22Rv1 (cell line): ENCODE measurements around the gene CHMP1A.

ENCODE experiments used
- CTCF ChIP-seq: fragments of 450-650 bp; IDR thresholded peaks from 2 replicates; pipeline ENCODE4 v1.5.1; 2017; ENCODE audit warnings: mild to moderate bottlenecking
- ZFX ChIP-seq: fragments of 450-650 bp; IDR thresholded peaks from 2 replicates; pipeline ENCODE4 v1.6.1; 2017; ENCODE audit warnings: antibody characterized with exemption, borderline replicate concordance

DNA sequence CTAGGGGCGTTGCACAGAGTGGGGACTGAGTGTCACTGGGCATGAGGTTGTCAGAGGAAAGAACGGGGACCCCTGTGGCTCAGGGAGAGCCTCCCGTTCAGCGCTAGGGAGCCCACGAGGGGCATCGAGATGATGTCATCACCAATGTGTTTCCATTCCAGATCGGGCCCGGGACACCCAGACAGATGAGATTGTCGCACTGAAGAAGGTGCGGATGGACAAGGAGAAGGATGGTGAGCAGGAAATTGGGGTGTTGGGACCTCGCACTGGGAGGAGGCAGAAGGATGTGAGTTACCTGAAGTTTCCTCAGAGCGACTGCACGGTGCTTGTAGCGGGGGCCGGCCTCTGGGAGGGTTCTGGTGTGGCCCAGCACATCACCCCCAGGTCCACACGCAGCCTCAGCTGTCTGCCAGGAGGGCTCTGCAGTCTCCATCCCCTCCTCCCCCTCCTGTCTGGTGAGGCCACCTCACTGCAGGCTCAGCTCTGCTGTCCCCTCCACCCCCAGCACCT is 32.9 kb upstream of the CHMP1A start:
- TF ChIP-seq CTCF: no peak
- TF ChIP-seq ZFX: no peak
